Measurements from ENCODE around the gene HTR6. TPM values are rescaled to one million over a fixed set of nuclear protein-coding genes. Genes with fewer than 3 reads are reported as not detected.

Gene HTR6
- total RNA-seq, 1 experiment from 2014 or later: 0.37 TPM

DNA sequence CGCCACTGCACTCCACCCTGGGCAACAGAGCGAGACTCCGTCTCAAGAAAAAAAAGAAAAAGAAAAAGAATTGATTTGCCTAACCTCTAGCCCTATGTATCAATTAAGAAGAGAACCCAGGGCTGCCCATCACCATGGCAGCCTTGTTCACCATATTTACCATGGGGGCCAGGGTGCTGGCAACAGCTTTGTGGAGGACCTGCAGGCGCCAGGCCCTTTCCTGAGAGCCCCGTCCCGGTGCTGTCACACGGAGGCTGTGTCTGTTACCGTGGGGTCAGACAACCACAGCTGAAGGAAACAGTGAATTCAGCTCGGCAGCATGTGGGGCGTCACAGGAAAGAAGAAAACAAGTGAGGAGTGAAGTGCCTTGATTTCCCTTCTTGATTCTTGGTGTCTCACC, 27.1 kb upstream of the HTR6 start:
- no peak overlapping the region for H2BK12ac ChIP-seq (ENCODE audit: insufficient read length, low read depth, low read length)
- no peak overlapping the region for H3K18ac ChIP-seq (ENCODE audit: insufficient read length, low read depth, low read length)
- WGBS (ENCODE audit: extremely low coverage, insufficient read length, low lambda C conversion rate): no CpG with 5 or more reads among the region's 10 CpGs
- no peak overlapping the region for H2BK15ac ChIP-seq (ENCODE audit: low read depth, low read length)
- no peaks in the 10 kb centered on the region for H4K20me1 ChIP-seq (ENCODE audit: control insufficient read depth, insufficient read depth, insufficient read length)
- H3K9me3 ChIP-seq (ENCODE audit: control insufficient read depth, low read depth, low read length): no peaks in the 10 kb centered on the region
- no peaks in the 10 kb centered on the region for H3K23me2 ChIP-seq (ENCODE audit: insufficient read length, low read depth, low read length, poor library complexity, severe bottlenecking)
- no peak overlapping the region for H4K5ac ChIP-seq (ENCODE audit: insufficient read length, low read depth, low read length)
- H2BK20ac ChIP-seq (ENCODE audit: low read depth, low read length, poor library complexity, severe bottlenecking): no peak overlapping the region
- no peak overlapping the region for H3K27ac Mint-ChIP-seq
- H2AK5ac ChIP-seq (ENCODE audit: insufficient read length, low read length): no peak overlapping the region
- H3K4me1 Mint-ChIP-seq: peaks cover 12 to 14% of the 10 kb centered on the region in 2 experiments
- no peak overlapping the region for H3K23ac ChIP-seq (ENCODE audit: insufficient read length, low read depth, low read length)
- no peak overlapping the region for H4K8ac ChIP-seq (replicated peaks; ENCODE audit: insufficient read length, low read depth, low read length)
- no peak overlapping the region for H3K9ac ChIP-seq (ENCODE audit: extremely low read depth, insufficient read length, low read length)
- H4K91ac ChIP-seq (ENCODE audit: insufficient read length, low read depth, low read length): no peak overlapping the region
- H3K14ac ChIP-seq (ENCODE audit: insufficient read depth, low read length): no peak overlapping the region
- H3K27ac ChIP-seq (ENCODE audit: insufficient read length, low read depth, low read length): no peak overlapping the region
- no peaks in the 10 kb centered on the region for H3K79me2 ChIP-seq (ENCODE audit: insufficient read depth, low read length)
- H3K27me3 ChIP-seq (ENCODE audit: insufficient read depth, low read length): peaks cover 2% of the 10 kb centered on the region; the same call in 1 of the 2 replicates
- no peak overlapping the region for H3K4me2 ChIP-seq (ENCODE audit: insufficient read depth, insufficient read length, low read length)
- no peaks in the 10 kb centered on the region for H3K9me3 Mint-ChIP-seq
- H3K56ac ChIP-seq (ENCODE audit: insufficient read length, low read depth, low read length): no peak overlapping the region
- H2BK5ac ChIP-seq (ENCODE audit: insufficient read length, low read length): no peak overlapping the region
- no peak overlapping the region for H2AFZ ChIP-seq (ENCODE audit: low read length)
- no peaks in the 10 kb centered on the region for H3K36me3 Mint-ChIP-seq (ENCODE audit: insufficient read depth in 1 of 3, low read depth in 3 of 3)
- H3K4ac ChIP-seq (ENCODE audit: low read depth, low read length): no peak overlapping the region
- peaks cover 23% of the 10 kb centered on the region for H3K27me3 Mint-ChIP-seq (ENCODE audit: low read depth)
- no peaks in the 10 kb centered on the region; the same call in 1 of the 2 replicates for H3K4me1 ChIP-seq (ENCODE audit: insufficient read depth, low read length)
- H3T11ph ChIP-seq (ENCODE audit: low read length): no peak overlapping the region
- no peaks in the 10 kb centered on the region for H3K79me1 ChIP-seq (ENCODE audit: insufficient read depth, low read depth, low read length, poor library complexity, severe bottlenecking)
- TF ChIP-seq CTCF (conservative IDR thresholded peaks at IDR 0.05): no peak
- H3K4me3 Mint-ChIP-seq: no peak overlapping the region
- no peak overlapping the region for H2BK120ac ChIP-seq (ENCODE audit: low read depth, low read length, poor library complexity, severe bottlenecking)
- DNase-seq: no peak
